ENCODE results near the gene CDC5L.

Gene CDC5L

DNA sequence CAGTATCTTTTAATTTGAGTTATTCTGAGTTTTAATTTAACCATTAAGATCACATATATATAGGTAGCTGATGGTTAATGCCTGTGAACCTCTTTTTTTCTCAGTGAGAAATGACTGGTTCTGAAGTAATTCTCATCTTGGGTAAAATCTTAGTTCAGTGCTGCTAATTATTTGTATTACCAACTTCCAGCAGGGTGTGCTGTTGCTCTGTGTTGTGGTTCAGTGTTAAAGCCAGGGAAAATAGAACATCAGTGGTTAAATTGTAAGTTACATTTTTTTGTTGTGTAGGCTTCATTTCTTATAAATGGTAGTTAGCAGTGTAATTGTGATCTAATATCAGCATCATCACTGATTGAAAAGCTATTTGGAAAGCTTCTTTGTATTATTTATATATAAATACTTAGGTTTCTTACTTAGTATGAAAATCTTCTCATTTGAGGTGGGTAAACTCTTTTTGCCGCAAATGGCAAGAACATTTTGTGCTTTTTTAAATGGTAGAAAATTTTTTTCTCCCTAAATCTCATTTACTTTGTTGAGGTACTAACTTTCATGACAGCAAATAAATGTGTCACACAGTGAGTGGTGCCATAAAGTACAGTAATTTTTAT lies 43.7 kb downstream of the CDC5L start:
- no peak for TF ChIP-seq TAF1 (IDR thresholded peaks at IDR 0.05; ENCODE audit: borderline replicate concordance, insufficient read depth, low read length)
- TF ChIP-seq FOXP2 (optimal IDR thresholded peaks at IDR 0.05; ENCODE audit: borderline replicate concordance, extremely low read depth, extremely low read length, insufficient read depth): no peak
- TF ChIP-seq SIN3A (IDR thresholded peaks at IDR 0.05; ENCODE audit: borderline replicate concordance, insufficient read depth, low read length): no peak
- no peak for TF ChIP-seq POLR2AphosphoS5 (IDR thresholded peaks at IDR 0.05; ENCODE audit: low read depth, low read length)
- TF ChIP-seq, protein P1, sequence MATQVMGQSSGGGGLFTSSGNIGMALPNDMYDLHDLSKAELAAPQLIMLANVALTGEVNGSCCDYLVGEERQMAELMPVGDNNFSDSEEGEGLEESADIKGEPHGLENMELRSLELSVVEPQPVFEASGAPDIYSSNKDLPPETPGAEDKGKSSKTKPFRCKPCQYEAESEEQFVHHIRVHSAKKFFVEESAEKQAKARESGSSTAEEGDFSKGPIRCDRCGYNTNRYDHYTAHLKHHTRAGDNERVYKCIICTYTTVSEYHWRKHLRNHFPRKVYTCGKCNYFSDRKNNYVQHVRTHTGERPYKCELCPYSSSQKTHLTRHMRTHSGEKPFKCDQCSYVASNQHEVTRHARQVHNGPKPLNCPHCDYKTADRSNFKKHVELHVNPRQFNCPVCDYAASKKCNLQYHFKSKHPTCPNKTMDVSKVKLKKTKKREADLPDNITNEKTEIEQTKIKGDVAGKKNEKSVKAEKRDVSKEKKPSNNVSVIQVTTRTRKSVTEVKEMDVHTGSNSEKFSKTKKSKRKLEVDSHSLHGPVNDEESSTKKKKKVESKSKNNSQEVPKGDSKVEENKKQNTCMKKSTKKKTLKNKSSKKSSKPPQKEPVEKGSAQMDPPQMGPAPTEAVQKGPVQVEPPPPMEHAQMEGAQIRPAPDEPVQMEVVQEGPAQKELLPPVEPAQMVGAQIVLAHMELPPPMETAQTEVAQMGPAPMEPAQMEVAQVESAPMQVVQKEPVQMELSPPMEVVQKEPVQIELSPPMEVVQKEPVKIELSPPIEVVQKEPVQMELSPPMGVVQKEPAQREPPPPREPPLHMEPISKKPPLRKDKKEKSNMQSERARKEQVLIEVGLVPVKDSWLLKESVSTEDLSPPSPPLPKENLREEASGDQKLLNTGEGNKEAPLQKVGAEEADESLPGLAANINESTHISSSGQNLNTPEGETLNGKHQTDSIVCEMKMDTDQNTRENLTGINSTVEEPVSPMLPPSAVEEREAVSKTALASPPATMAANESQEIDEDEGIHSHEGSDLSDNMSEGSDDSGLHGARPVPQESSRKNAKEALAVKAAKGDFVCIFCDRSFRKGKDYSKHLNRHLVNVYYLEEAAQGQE (IDR thresholded peaks at IDR 0.05; ENCODE audit: insufficient read depth in 1 of 2, low read depth in 2 of 2, low read length in 2 of 2): no peak

DNA sequence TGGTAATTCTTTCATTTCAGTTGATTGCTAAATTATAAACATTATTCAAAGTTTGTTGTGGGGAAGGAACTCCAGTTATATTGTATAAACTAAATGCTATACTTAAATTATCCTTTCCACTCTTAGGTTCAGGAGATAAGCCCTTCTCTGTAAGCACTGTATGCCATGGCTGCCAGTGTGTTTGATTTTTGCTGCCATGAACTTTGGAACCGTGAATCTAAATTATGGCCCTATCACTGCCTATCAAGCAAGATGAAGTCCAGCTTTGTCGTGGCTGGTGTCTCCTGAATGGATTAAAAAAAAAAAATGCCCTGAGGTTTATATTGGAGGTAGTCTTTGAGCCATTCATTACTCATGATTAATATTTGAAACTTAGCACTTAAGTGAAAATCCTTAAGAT lies 44.7 kb downstream of the CDC5L start:
- TF ChIP-seq TAF1 (IDR thresholded peaks at IDR 0.05; ENCODE audit: borderline replicate concordance, insufficient read depth, low read length) (no peak), FOXP2 (optimal IDR thresholded peaks at IDR 0.05; ENCODE audit: borderline replicate concordance, extremely low read depth, extremely low read length, insufficient read depth) (no peak), SIN3A (IDR thresholded peaks at IDR 0.05; ENCODE audit: borderline replicate concordance, insufficient read depth, low read length) (no peak), POLR2AphosphoS5 (IDR thresholded peaks at IDR 0.05; ENCODE audit: low read depth, low read length) (no peak)
- TF ChIP-seq, protein P1 (IDR thresholded peaks at IDR 0.05; ENCODE audit: insufficient read depth in 1 of 2, low read depth in 2 of 2, low read length in 2 of 2): no peak

DNA sequence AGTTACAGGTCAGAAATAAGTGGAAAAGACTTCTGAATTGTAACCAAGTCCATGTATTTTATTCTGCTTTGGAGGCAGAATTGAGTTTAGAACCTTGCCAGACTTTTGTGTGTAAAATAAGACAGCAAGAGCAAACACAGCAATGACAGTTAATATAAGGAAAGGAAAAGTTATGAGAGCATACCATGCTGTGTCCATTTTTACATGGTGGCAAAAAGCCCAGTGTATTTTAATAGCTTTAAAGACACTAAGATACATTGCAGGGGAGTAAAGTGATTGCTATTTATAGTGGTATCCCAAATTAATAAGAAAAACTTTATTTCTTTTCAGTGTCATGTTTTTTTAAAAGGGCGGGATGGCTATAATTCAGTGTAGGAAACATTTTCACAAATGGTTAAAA lies 45.2 kb downstream of the CDC5L start:
- TF ChIP-seq SIN3A (IDR thresholded peaks at IDR 0.05; ENCODE audit: borderline replicate concordance, insufficient read depth, low read length): no peak
- TF ChIP-seq FOXP2 (optimal IDR thresholded peaks at IDR 0.05; ENCODE audit: borderline replicate concordance, extremely low read depth, extremely low read length, insufficient read depth): no peak
- TF ChIP-seq, protein P1 (IDR thresholded peaks at IDR 0.05; ENCODE audit: insufficient read depth in 1 of 2, low read depth in 2 of 2, low read length in 2 of 2): no peak
- TF ChIP-seq POLR2AphosphoS5 (IDR thresholded peaks at IDR 0.05; ENCODE audit: low read depth, low read length): no peak
- no peak for TF ChIP-seq TAF1 (IDR thresholded peaks at IDR 0.05; ENCODE audit: borderline replicate concordance, insufficient read depth, low read length)

DNA sequence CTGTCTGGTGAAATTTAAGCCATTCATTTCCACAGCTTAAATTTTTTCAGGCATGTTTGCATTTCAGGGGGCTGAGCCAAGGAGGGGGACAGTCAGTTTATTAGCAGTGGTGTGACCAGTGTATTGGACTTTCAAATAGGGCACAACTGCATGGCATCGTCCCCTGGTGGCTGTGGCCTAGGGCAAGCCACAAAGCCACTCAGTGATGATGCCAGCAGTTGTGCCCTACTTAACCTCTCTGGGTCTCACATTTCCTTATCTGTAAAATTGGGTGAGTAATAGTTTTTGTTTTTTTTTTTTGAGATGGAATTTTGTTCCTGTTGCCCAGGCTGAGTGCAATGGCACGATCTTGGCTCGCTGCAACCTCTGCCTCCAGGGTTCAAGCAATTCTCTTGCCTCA lies 48.0 kb downstream of the CDC5L start:
- no peak for TF ChIP-seq TAF1 (IDR thresholded peaks at IDR 0.05; ENCODE audit: borderline replicate concordance, insufficient read depth, low read length)
- TF ChIP-seq FOXP2 (optimal IDR thresholded peaks at IDR 0.05; ENCODE audit: borderline replicate concordance, extremely low read depth, extremely low read length, insufficient read depth): no peak
- TF ChIP-seq, protein P1 (IDR thresholded peaks at IDR 0.05; ENCODE audit: insufficient read depth in 1 of 2, low read depth in 2 of 2, low read length in 2 of 2): no peak
- TF ChIP-seq SIN3A (IDR thresholded peaks at IDR 0.05; ENCODE audit: borderline replicate concordance, insufficient read depth, low read length): no peak
- TF ChIP-seq POLR2AphosphoS5 (IDR thresholded peaks at IDR 0.05; ENCODE audit: low read depth, low read length): no peak
